VCaP (cell line): ENCODE data around the gene KIF22.

Experiments
- H3K27ac ChIP-seq: fragments of 450-650 bp; 2 replicates; pipeline ENCODE4 v1.5.1; 2017
- TF ChIP-seq, protein P1 (sequence below): fragments of 450-650 bp; conservative IDR thresholded peaks from 2 replicates; pipeline ENCODE4 v1.5.1; 2017; ENCODE audit warnings: mild to moderate bottlenecking, moderate library complexity

KIF22 gene

DNA sequence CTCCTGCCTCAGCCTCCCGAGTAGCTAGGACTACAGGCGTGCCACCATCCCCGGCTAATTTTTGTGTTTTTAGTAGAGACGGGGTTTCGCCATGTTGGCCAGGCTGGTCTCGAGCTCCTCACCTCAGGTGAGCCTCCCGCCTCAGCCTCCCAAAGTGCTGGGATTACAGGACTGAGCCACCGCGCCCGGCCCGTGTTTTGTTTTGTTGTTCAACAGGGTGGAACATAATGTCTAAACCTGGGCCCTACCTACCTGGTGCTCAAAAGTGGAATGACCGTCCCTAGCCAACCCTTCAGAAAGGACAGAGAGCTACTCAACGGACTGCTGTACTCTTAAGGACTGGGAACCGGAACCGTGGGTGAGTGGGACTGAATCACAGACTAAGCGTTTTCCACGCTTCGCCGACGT lies 772 bp upstream of the KIF22 start:
- TF ChIP-seq, protein P1, sequence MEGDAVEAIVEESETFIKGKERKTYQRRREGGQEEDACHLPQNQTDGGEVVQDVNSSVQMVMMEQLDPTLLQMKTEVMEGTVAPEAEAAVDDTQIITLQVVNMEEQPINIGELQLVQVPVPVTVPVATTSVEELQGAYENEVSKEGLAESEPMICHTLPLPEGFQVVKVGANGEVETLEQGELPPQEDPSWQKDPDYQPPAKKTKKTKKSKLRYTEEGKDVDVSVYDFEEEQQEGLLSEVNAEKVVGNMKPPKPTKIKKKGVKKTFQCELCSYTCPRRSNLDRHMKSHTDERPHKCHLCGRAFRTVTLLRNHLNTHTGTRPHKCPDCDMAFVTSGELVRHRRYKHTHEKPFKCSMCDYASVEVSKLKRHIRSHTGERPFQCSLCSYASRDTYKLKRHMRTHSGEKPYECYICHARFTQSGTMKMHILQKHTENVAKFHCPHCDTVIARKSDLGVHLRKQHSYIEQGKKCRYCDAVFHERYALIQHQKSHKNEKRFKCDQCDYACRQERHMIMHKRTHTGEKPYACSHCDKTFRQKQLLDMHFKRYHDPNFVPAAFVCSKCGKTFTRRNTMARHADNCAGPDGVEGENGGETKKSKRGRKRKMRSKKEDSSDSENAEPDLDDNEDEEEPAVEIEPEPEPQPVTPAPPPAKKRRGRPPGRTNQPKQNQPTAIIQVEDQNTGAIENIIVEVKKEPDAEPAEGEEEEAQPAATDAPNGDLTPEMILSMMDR = no peak
- peak overlapping the region; percentile 92 for H3K27ac ChIP-seq

DNA sequence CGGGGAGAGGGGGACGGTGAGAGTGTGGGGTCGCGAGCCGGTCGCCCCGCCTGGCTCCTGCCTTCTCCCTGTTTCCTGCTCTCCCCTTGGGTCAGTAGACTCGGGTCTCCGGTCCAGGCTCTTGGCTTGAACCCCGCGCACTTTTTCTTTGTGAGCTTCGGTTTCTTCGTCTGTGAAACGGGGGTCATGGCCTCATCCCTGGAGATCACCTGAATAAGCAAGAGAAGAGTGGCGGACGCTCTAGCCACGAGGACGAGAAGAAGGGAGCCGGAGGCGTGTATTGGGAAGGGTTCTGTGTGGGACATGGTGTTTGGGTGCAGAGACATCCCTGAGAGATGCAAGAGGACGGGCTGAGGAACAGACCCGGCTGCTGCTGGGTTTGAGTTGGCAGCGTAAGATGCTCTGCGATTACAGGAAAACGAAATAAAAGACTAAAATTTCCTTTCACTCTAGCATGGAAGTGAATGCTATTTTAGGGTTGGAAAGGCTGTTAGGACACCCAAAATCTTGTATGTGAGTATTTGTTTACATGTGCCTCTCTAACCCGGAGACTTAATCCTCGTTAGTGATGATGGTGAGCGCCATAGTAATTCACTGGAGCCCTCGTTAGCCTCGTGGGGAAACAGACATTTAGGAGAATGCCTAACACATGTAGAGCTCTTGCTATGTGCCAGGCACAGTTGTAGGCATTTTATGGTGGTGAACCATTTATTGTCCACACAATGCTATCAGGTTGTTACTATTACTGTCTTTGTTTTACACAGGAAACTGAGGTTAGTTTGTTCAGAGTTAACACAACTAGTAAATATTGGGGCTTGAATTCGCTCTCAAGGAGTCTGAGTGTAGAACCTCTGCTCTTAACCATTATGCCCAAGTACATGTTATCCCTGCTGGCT lies 646 bp downstream of the KIF22 start:
- TF ChIP-seq, protein P1 = no peak
- peak overlapping the region; percentile 92 for H3K27ac ChIP-seq

DNA sequence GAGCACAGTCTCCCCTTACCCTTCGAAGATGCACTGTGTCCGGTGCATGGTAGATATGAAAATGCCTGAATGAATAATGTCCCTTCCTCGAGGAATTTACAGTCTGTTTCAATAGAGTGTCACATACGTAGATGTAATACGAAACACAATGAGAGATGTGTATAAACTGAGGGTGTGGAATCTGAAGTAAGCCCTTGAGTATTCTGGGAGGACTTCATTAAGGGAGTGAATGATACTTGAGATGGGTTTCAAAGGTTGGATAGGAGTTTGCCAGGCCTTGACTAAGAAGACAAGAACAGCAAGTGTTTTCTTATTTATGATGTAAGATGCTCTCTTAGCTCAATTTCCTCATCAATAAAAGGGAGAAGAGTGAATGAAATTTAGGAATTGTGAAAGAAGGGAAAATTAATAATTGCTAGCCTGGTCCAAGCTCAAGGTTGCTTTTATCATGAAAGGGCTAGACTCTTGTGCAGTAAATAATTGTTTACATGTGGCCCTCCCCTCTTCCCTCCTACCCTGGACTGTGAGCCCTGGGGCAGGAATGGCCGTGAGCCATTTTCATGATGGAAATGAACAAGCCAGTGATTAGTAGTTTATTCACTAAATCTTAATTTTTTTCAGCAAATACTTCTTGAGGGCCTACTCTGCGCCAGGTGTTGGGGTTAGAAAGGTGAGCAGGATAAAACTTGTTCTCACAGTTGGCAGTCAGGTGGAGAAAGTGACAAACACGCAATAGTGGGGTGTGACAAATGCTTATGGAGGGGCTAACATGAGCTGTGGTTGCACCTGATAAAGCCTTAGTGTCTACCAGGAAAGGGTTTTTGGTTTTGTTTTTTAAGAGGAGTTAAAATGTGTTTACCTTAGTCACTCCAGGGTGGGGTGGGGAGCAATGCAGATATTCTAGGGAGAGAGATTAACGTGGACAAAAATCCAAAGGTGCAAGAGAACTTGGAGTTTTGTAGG lies 1.6 kb downstream of the KIF22 start:
- TF ChIP-seq, protein P1 = no peak
- peak overlapping the region; percentile 92 for H3K27ac ChIP-seq

DNA sequence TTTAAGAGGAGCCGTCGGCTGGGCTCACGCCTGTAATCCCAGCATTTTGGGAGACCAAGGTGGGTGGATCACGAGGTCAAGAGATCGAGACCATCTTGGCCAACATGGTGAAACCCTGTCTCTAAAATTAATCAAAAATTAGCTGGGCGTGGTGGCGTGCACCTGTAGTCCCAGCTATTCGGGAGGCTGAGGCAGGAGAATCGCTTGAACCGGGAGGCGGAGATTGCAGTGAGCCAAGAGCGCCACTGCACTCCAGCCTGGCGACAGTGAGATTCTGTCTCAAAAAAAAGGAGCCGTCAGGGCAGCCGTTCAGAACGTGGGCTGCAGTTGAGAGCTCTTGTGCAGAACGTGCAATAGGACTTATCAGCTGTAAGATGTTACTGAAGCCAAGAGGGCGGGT lies 2.6 kb downstream of the KIF22 start:
- H3K27ac ChIP-seq = peak overlapping the region; percentile 92

DNA sequence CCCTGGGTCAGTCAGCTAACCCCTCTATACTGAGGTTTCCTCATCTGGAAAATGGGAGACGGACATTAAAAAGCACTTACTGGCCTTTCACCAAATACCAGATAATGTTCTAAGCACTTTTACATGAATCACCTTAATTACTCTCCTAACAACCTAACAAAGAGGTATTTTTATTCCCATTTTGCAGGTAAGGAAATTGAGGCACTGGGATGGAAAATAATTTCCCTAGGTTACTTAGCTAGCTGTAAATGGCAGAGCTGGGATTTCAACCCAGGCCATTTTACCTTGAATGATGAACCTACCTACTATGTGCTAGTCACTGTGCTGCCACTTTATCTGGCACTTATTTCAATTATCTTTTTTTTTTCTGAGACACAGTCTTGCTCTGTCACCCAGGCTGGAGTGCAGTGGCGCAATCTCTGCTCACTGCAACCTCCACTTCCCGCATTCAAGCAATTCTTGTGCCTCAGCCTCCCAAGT lies 3.7 kb downstream of the KIF22 start:
- H3K27ac ChIP-seq = peak overlapping the region; percentile 92
- TF ChIP-seq, protein P1 = no peak

DNA sequence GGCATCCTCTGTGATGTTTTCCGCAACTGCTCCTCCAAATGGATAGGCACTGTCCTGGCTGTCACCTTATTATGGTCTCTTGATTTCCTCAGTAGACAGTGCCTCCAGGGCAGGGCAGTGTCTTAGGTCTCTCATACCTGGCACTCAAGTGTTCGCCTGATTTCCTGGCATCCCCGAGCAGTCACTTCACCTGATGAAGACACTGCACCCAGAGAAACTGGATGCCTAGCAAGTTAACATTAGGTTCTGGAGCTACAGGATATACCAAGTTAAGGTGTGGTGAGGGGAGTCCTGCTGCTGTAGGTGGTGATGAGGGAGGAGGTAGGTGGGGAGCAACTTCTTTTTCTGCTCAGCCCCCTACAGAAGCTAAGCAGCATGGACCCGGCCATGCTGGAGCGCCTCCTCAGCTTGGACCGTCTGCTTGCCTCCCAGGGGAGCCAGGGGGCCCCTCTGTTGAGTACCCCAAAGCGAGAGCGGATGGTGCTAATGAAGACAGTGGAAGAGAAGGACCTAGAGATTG lies 11.9 kb downstream of the KIF22 start:
- peak overlapping the region; percentile 92 for H3K27ac ChIP-seq

DNA sequence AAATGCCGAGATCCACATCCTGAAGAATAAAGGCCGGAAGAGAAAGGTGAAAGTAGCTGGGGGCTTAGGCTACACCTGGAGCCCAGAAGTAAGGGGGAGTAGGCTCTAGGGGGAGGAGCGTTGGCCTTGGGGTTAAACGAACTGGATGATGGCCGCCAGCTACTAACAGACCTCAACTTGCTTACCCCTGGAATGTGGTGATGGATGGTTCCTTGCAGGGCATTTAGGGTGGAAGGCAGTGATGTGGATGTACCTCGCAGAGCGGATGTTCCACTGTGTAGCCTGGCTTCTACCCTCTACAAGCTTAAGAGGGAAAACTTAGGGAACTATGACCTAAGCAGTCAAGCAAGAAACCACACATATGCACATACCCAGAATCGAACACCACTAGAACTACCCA lies 13.5 kb downstream of the KIF22 start:
- TF ChIP-seq, protein P1 = no peak
- peak overlapping the region; percentile 92 for H3K27ac ChIP-seq

More for the DNA sequence above, 11.9 kb downstream of the KIF22 start:
- TF ChIP-seq, protein P1 = no peak
